ENCODE data around the gene FNDC10. TPM values are rescaled to one million over a fixed set of nuclear protein-coding genes. Genes with fewer than 3 reads are reported as not detected.

Gene FNDC10
- total RNA-seq, 1 experiment from 2014 or later, result 30.4 TPM

DNA sequence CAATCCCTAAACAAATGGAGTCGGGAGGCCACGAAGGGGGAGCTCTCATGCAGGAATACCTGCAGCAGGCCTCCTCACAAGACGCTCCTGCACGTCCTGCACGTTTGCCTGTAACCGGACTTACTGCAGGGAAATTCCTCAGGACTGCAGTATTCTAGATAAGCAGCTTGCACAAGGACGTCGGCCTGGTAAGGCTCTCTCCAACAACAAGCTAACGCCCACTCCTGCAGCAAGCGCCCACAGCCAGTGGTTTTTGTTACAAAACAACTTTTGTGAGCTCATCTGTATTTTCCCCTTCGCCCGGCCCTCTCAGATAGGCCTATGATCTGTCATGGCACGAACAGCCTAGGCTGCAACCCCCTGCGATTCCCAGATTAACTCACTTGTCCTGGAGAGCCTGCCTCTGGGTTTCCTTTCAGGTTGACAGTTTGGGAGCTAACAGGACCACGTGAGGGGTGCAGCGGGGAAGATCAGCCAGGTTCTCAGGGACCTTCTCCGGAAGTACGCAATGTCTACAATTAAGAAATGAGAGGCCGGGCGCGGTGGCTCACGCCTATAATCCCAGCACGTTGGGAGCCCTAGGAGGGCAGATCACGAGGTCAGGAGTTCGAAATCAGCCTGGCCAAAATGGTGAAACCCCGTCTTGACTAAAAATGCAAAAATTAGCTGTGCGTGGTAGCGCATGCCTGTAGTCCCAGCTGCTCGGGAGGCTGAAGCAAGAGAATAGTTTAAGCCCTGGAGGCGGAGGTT lies 14.4 kb upstream of the FNDC10 start (continued):
- TF ChIP-seq, protein P1, sequence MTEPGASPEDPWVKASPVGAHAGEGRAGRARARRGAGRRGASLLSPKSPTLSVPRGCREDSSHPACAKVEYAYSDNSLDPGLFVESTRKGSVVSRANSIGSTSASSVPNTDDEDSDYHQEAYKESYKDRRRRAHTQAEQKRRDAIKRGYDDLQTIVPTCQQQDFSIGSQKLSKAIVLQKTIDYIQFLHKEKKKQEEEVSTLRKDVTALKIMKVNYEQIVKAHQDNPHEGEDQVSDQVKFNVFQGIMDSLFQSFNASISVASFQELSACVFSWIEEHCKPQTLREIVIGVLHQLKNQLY (CRISPR knock-in tag; IDR thresholded peaks at IDR 0.05), result no peak
- TF ChIP-seq FOXK1 (CRISPR knock-in tag; IDR thresholded peaks at IDR 0.05) (no peak), TP53 (CRISPR knock-in tag; IDR thresholded peaks at IDR 0.05) (no peak), ZNF416 (CRISPR knock-in tag; IDR thresholded peaks at IDR 0.05) (no peak)
- TF ChIP-seq, protein P2, sequence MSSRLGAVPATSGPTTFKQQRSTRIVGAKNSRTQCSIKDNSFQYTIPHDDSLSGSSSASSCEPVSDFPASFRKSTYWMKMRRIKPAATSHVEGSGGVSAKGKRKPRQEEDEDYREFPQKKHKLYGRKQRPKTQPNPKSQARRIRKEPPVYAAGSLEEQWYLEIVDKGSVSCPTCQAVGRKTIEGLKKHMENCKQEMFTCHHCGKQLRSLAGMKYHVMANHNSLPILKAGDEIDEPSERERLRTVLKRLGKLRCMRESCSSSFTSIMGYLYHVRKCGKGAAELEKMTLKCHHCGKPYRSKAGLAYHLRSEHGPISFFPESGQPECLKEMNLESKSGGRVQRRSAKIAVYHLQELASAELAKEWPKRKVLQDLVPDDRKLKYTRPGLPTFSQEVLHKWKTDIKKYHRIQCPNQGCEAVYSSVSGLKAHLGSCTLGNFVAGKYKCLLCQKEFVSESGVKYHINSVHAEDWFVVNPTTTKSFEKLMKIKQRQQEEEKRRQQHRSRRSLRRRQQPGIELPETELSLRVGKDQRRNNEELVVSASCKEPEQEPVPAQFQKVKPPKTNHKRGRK (CRISPR knock-in tag; IDR thresholded peaks at IDR 0.05; ENCODE audit: borderline replicate concordance), result no peak
- TF ChIP-seq, protein P3, sequence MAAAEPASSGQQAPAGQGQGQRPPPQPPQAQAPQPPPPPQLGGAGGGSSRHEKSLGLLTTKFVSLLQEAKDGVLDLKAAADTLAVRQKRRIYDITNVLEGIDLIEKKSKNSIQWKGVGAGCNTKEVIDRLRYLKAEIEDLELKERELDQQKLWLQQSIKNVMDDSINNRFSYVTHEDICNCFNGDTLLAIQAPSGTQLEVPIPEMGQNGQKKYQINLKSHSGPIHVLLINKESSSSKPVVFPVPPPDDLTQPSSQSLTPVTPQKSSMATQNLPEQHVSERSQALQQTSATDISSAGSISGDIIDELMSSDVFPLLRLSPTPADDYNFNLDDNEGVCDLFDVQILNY (CRISPR knock-in tag; IDR thresholded peaks at IDR 0.05), result no peak
- TF ChIP-seq, protein P4, sequence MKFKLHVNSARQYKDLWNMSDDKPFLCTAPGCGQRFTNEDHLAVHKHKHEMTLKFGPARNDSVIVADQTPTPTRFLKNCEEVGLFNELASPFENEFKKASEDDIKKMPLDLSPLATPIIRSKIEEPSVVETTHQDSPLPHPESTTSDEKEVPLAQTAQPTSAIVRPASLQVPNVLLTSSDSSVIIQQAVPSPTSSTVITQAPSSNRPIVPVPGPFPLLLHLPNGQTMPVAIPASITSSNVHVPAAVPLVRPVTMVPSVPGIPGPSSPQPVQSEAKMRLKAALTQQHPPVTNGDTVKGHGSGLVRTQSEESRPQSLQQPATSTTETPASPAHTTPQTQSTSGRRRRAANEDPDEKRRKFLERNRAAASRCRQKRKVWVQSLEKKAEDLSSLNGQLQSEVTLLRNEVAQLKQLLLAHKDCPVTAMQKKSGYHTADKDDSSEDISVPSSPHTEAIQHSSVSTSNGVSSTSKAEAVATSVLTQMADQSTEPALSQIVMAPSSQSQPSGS (CRISPR knock-in tag; IDR thresholded peaks at IDR 0.05; ENCODE audit: borderline replicate concordance, low read depth), result no peak

DNA sequence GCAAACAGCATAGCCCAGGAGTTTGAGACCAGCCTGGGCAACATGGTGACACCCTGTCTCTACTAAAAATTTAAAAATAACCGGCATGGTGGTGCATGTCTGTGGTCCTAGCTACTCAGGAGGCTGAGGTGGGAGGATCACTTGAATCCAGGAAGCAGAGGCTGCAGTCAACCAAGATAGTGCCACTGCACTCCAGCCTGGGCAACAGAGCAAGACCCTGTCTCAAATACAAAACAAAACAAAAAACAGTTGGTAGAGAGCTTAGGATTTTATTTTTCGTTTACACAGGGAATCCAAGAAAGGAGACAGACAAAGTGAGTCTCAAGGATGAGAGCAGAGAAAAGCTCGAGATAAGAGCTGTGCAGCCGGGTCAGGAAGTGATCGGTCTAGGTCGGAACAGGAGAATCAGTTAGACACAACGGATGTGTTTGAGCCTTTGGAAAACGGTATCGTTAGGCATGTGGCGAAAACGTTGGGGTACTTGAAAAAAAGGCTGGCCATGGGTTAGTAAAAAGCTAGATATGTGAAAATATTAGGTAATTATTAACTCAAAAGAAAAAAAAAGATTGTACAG lies 13.7 kb upstream of the FNDC10 start:
- Mint-ChIP-seq H3K9me3 (no peaks in the 10 kb centered on the region), H3K36me3 (0 out of 2 replicates have a peak, but pooled peaks cover 5% of the 10 kb centered on the region), H3K4me1 (peaks cover 18% of the 10 kb centered on the region), H3K27me3 (ENCODE audit: low read depth) (no peaks in the 10 kb centered on the region), H3K4me3 (peak overlapping the region; percentile 91), H3K27ac (peak overlapping the region; percentile 57; the same call in 1 of the 2 replicates)
- TF ChIP-seq MYBL2 (CRISPR knock-in tag; IDR thresholded peaks at IDR 0.05) (no peak), ZNF121 (CRISPR knock-in tag; IDR thresholded peaks at IDR 0.05) (peak; percentile 60; the same call in 1 of the 2 replicates)
- CTCF ChIA-PET, result interaction anchor here (1.9 to 2.4 kb wide), 2 partner anchors 15 to 52 kb away, joined by 7 to 8 read pairs; no protein-coding TSS in a partner anchor
- DNase-seq (ENCODE audit: low spot score) (no peak), ATAC-seq (no peak)
- POLR2A ChIA-PET, result no interaction called here

DNA sequence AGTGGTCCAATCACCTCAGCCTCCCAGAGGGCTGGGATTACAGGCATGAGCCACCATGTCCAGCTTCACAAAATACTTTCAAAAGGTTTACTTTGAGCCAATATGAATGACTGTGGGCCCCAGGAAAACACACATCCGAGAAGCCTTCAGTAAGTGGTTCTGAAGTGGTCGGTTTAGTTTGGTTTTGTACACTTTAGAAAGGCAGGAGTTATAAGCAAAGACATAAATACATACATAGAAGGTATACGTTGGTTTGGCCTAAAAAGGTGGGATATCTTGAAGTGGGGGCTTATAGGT lies 12.1 kb upstream of the FNDC10 start:
- Mint-ChIP-seq H3K4me3 (no peak overlapping the region), H3K36me3 (0 out of 2 replicates have a peak, but pooled peaks cover 5% of the 10 kb centered on the region), H3K27ac (no peak overlapping the region), H3K4me1 (peaks cover 18% of the 10 kb centered on the region), H3K9me3 (no peaks in the 10 kb centered on the region), H3K27me3 (ENCODE audit: low read depth) (no peaks in the 10 kb centered on the region)
- TF ChIP-seq, protein P5, sequence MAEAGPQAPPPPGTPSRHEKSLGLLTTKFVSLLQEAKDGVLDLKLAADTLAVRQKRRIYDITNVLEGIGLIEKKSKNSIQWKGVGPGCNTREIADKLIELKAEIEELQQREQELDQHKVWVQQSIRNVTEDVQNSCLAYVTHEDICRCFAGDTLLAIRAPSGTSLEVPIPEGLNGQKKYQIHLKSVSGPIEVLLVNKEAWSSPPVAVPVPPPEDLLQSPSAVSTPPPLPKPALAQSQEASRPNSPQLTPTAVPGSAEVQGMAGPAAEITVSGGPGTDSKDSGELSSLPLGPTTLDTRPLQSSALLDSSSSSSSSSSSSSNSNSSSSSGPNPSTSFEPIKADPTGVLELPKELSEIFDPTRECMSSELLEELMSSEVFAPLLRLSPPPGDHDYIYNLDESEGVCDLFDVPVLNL (CRISPR knock-in tag; IDR thresholded peaks at IDR 0.05; ENCODE audit: borderline replicate concordance, low read depth), result no peak
- TF ChIP-seq NR1H2 (CRISPR knock-in tag; IDR thresholded peaks at IDR 0.05) (no peak), CREM (CRISPR knock-in tag; IDR thresholded peaks at IDR 0.05) (no peak), OVOL2 (CRISPR knock-in tag; IDR thresholded peaks at IDR 0.05; ENCODE audit: borderline replicate concordance) (no peak), FOXJ3 (CRISPR knock-in tag; IDR thresholded peaks at IDR 0.05; ENCODE audit: borderline replicate concordance) (no peak), MXD4 (CRISPR knock-in tag; IDR thresholded peaks at IDR 0.05; ENCODE audit: borderline replicate concordance) (no peak), IRF2 (CRISPR knock-in tag; IDR thresholded peaks at IDR 0.05; ENCODE audit: borderline replicate concordance, low read depth) (no peak), ZNF396 (CRISPR knock-in tag; IDR thresholded peaks at IDR 0.05; ENCODE audit: borderline replicate concordance) (no peak), GRHL2 (CRISPR knock-in tag; IDR thresholded peaks at IDR 0.05; ENCODE audit: insufficient replicate concordance, severe bottlenecking) (no peak)
- TF ChIP-seq, protein P3 (CRISPR knock-in tag; IDR thresholded peaks at IDR 0.05), result no peak
- TF ChIP-seq, protein P6, sequence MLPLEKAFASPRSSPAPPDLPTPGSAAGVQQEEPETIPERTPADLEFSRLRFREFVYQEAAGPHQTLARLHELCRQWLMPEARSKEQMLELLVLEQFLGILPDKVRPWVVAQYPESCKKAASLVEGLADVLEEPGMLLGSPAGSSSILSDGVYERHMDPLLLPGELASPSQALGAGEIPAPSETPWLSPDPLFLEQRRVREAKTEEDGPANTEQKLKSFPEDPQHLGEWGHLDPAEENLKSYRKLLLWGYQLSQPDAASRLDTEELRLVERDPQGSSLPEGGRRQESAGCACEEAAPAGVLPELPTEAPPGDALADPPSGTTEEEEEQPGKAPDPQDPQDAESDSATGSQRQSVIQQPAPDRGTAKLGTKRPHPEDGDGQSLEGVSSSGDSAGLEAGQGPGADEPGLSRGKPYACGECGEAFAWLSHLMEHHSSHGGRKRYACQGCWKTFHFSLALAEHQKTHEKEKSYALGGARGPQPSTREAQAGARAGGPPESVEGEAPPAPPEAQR (CRISPR knock-in tag; IDR thresholded peaks at IDR 0.05), result no peak
- TF ChIP-seq, protein P4 (CRISPR knock-in tag; IDR thresholded peaks at IDR 0.05; ENCODE audit: borderline replicate concordance, low read depth), result no peak
- DNase-seq (ENCODE audit: low spot score) (no peak), ATAC-seq (no peak)
- CTCF ChIA-PET, result interaction anchor here (0.9 kb wide), 1 partner anchor 67 kb away, joined by 3 read pairs; no protein-coding TSS in a partner anchor
- POLR2A ChIA-PET, result no interaction called here

Data from WTC11 (cell line).